HG02943 (cell line): ENCODE results near the gene FBXL17.

Experiments
- ATAC-seq: cut with Tn5 transposase; IDR thresholded peaks from one replicate; pipeline ENCODE4 v1.9.1; 2021; ENCODE audit warnings: mild to moderate bottlenecking, low read depth, moderate library complexity; ENCODE audit not compliant: unreplicated experiment

FBXL17 gene

GRCh38 chr5:108375768-108376167 is 6.1 kb downstream of the FBXL17 start:
- no peak for ATAC-seq

GRCh38 chr5:108373426-108373825 is 8.5 kb downstream of the FBXL17 start:
- ATAC-seq = no peak

- ATAC-seq = no peak
These were observed 9.5 kb downstream of the FBXL17 start for GRCh38 chr5:108372369-108372768.

GRCh38 chr5:108371263-108371662 is 10.6 kb downstream of the FBXL17 start:
- no peak for ATAC-seq

- ATAC-seq = no peak
These were observed 12.7 kb downstream of the FBXL17 start for GRCh38 chr5:108369167-108369566.

GRCh38 chr5:108367679-108368334 is 14.1 kb downstream of the FBXL17 start:
- ATAC-seq = no peak

- ATAC-seq = no peak
These were observed 15.4 kb downstream of the FBXL17 start for GRCh38 chr5:108366500-108366899.

- ATAC-seq = no peak
These were observed 20.1 kb downstream of the FBXL17 start for GRCh38 chr5:108361771-108362170.

GRCh38 chr5:108361239-108361638 is 20.7 kb downstream of the FBXL17 start:
- ATAC-seq = no peak

GRCh38 chr5:108360280-108360679 is 21.6 kb downstream of the FBXL17 start:
- no peak for ATAC-seq

GRCh38 chr5:108356286-108356685 is 25.6 kb downstream of the FBXL17 start:
- ATAC-seq = no peak

- ATAC-seq = no peak
These were observed 28.8 kb downstream of the FBXL17 start for GRCh38 chr5:108353087-108353486.

GRCh38 chr5:108345541-108346171 is 36.2 kb downstream of the FBXL17 start:
- ATAC-seq = no peak

- no peak for ATAC-seq
These were observed 37.6 kb downstream of the FBXL17 start for GRCh38 chr5:108344103-108344822.

GRCh38 chr5:108341866-108342265 is 40.0 kb downstream of the FBXL17 start:
- no peak for ATAC-seq

- no peak for ATAC-seq
These were observed 41.8 kb downstream of the FBXL17 start for GRCh38 chr5:108340131-108340530.

- ATAC-seq = no peak
These were observed 42.7 kb downstream of the FBXL17 start for GRCh38 chr5:108339220-108339619.

GRCh38 chr5:108334225-108334624 is 47.7 kb downstream of the FBXL17 start:
- no peak for ATAC-seq

GRCh38 chr5:108326982-108327381 is 54.9 kb downstream of the FBXL17 start:
- ATAC-seq = no peak

- no peak for ATAC-seq
These were observed 57.0 kb downstream of the FBXL17 start for GRCh38 chr5:108324886-108325285.

- ATAC-seq = no peak
These were observed 60.6 kb downstream of the FBXL17 start for GRCh38 chr5:108321341-108321740.

GRCh38 chr5:108320231-108320630 is 61.7 kb downstream of the FBXL17 start:
- no peak for ATAC-seq
